Measurements from ENCODE around the gene CCDC148.

DNA sequence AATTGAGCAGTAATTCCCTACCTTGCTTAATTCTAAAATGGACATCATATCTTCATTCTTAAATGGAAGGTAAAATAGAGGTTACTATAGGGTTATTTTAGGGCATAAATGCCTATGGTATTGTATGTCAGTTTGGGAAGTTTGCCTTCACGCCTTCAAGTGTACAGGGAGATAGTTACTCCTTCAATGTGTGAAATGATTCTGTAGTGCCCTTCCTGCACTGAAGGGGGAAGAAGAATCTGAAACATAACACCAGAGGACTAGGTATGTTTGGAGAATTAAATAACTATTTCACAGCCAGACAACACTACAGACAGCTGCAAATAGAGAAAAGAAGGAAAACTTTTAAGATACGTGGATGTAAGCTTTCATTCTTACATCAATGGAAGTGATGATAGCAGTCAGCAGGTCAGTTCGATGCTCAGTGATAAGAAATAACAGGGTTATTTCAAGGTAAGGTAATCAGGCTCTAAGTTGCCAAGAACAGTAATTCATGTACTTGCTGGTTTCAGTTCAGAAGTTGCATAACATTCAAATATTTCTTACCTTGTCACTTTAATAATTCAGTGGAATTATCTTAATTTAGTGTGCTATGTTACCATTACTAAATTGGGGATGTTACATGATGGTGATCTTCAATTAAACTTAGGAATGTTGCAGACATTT, 4.2 kb upstream of the CCDC148 start:
- TF ChIP-seq, protein P1, sequence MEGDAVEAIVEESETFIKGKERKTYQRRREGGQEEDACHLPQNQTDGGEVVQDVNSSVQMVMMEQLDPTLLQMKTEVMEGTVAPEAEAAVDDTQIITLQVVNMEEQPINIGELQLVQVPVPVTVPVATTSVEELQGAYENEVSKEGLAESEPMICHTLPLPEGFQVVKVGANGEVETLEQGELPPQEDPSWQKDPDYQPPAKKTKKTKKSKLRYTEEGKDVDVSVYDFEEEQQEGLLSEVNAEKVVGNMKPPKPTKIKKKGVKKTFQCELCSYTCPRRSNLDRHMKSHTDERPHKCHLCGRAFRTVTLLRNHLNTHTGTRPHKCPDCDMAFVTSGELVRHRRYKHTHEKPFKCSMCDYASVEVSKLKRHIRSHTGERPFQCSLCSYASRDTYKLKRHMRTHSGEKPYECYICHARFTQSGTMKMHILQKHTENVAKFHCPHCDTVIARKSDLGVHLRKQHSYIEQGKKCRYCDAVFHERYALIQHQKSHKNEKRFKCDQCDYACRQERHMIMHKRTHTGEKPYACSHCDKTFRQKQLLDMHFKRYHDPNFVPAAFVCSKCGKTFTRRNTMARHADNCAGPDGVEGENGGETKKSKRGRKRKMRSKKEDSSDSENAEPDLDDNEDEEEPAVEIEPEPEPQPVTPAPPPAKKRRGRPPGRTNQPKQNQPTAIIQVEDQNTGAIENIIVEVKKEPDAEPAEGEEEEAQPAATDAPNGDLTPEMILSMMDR (IDR thresholded peaks at IDR 0.05) = no peak
- no peak for TF ChIP-seq POLR2A (IDR thresholded peaks at IDR 0.05)

All from testis (tissue), 2 donors.